OCI-M2 (cell line): ENCODE measurements around the gene TP53I13.
A peak's percentile ranks its signal among the peaks of the same experiment; 100 is the strongest.

Experiments used
- DNase-seq: peaks from one replicate; lab custom pipeline; 2025; ENCODE audit not compliant: unreplicated experiment; lab: John Stamatoyannopoulos, UW

The TP53I13 gene

GRCh38 chr17:29579866-29580771 lies 11.6 kb downstream of the TP53I13 start:
- DNase-seq, result no peak

- no peak for DNase-seq
These were observed 13.2 kb downstream of the TP53I13 start for GRCh38 chr17:29581583-29582253.

GRCh38 chr17:29582254-29582765 lies 13.8 kb downstream of the TP53I13 start:
- DNase-seq, result no peak

- DNase-seq, result no peak
These were observed 14.3 kb downstream of the TP53I13 start for GRCh38 chr17:29582772-29583171.

GRCh38 chr17:29583324-29584248 lies 15.1 kb downstream of the TP53I13 start:
- DNase-seq, result no peak

- no peak for DNase-seq
These were observed 16.1 kb downstream of the TP53I13 start for GRCh38 chr17:29584452-29585079.

- DNase-seq, result no peak
These were observed 16.7 kb downstream of the TP53I13 start for GRCh38 chr17:29585080-29585751.

GRCh38 chr17:29586676-29587469 lies 18.4 kb downstream of the TP53I13 start:
- no peak for DNase-seq

GRCh38 chr17:29587591-29587990 lies 19.1 kb downstream of the TP53I13 start:
- DNase-seq, result no peak

GRCh38 chr17:29588017-29588561 lies 19.6 kb downstream of the TP53I13 start:
- DNase-seq, result no peak

GRCh38 chr17:29588562-29589411 lies 20.3 kb downstream of the TP53I13 start:
- no peak for DNase-seq

- DNase-seq, result no peak
These were observed 21.3 kb downstream of the TP53I13 start, which contains the start of gene GIT1 for GRCh38 chr17:29589524-29590410. TSS of gene GIT1 (minus strand) at chr17:29589648. CDS start at chr17:29589378, 270 bp downstream.

GRCh38 chr17:29590411-29591145 lies 22.1 kb downstream of the TP53I13 start:
- DNase-seq, result no peak

GRCh38 chr17:29591146-29591736 lies 22.7 kb downstream of the TP53I13 start:
- peak; percentile 54 for DNase-seq

GRCh38 chr17:29591737-29592608 lies 23.5 kb downstream of the TP53I13 start:
- no peak for DNase-seq
